ENCODE data around the gene TMEM164. TPM values are rescaled to one million over a fixed set of nuclear protein-coding genes. Genes with fewer than 3 reads are reported as not detected.
"Not testable (repeated sequence)": the region's sequence is repeated elsewhere in the genome, so short reads cannot be mapped to it uniquely, and the experiment has no call there.

Gene TMEM164
- total RNA-seq, 1 donor from 2014 or later, result 14.9 TPM

- H3K9me3 Mint-ChIP-seq, result no peaks in the 10 kb centered on the region
- peaks cover 12% of the 10 kb centered on the region for H3K4me1 Mint-ChIP-seq
- intact Hi-C loops (cut with micrococcal nuclease), result no loop called here
- H3K27me3 Mint-ChIP-seq, result no peaks in the 10 kb centered on the region
- H3K36me3 Mint-ChIP-seq (ENCODE audit: low read depth), result peaks cover 10% of the 10 kb centered on the region
- no peak for DNase-seq
- H3K27ac Mint-ChIP-seq, result peak overlapping the region; percentile 48
- no peak overlapping the region for H3K4me3 Mint-ChIP-seq
These were observed 129.7 kb downstream of the TMEM164 start for GRCh38 chrX:110132450-110133114.

DNA sequence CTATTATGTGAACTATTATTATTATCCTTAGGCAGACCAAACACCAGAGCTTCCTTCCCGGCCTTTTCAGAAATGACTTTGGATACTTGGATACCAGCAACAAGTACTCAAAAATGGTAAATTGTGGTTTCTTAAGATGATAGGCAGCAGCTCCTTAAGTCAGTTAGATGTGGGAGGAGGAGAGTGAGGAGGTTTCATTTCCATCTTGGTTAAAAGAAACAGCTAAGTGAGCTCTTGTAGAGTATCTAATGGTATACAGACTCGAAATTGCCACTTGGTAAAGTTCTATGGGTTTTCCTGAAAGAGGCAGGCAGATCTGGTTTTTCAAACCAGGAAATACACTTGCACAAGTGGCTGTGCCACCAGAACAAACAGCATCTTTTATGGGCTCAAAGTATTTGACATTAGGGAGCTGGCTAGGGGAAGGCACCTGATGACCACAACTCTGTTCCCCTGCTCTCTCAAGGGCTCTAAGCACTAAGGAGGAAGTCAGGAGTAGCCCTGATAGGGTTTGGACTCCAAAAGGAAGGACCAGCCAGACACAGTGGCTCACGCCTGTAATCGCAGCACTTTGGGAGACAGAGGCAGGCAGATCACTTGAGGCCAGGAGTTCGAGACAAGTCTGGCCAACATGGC, 130.9 kb downstream of the TMEM164 start:
- no peak for DNase-seq
- Mint-ChIP-seq H3K27ac (peak overlapping the region; percentile 72), H3K4me3 (no peak overlapping the region), H3K4me1 (peaks cover 12% of the 10 kb centered on the region), H3K27me3 (no peaks in the 10 kb centered on the region), H3K9me3 (no peaks in the 10 kb centered on the region), H3K36me3 (ENCODE audit: low read depth) (peaks cover 10% of the 10 kb centered on the region)
- intact Hi-C loops (cut with micrococcal nuclease), result no loop called here

DNA sequence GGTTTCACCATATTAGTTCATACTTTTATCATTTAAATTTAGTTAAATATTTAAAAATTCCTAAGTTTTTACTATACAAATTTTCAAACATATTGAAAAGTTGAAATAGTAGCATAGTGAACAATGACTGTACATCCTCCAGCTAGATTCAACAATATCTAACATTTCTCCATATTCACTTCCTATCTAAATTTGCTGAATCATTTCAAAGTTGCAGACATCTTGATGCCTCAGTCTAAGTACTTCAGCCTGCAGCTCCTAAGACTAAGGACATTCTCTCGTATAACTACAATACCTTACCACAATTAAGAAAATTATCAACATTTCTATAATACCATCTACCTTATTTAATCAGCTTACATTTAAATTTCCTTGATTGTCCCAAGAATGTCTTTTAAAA, 132.7 kb downstream of the TMEM164 start:
- H3K27me3 Mint-ChIP-seq, result no peaks in the 10 kb centered on the region

DNA sequence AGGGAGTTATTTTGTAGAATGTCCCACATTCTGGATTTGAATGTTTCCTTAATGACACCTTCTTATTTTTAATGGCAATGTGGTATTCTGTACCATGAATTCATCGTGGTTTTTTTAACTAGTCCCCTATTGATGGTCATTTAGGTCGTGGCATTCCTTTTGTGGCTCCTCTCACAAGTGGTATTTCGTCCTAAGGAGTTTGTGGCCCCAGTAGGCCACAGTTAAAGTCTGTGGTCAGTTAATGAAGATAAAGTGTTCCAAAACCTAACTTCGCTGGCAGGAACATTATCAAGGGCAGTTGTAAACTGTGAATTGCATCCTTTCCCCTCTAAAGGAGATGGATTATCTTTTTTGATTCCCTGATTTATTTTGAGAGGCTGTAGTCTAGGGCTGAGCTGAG, 133.2 kb downstream of the TMEM164 start:
- Mint-ChIP-seq H3K27ac (no peak overlapping the region), H3K4me3 (no peak overlapping the region), H3K36me3 (ENCODE audit: low read depth) (peaks cover 8% of the 10 kb centered on the region), H3K27me3 (no peaks in the 10 kb centered on the region), H3K4me1 (peaks cover 12% of the 10 kb centered on the region), H3K9me3 (no peaks in the 10 kb centered on the region)
- DNase-seq, result no peak
- intact Hi-C loops (cut with micrococcal nuclease), result no loop called here

More for the DNA sequence above, 132.7 kb downstream of the TMEM164 start:
- intact Hi-C loops (cut with micrococcal nuclease), result no loop called here
- H3K9me3 Mint-ChIP-seq, result no peaks in the 10 kb centered on the region
- peaks cover 12% of the 10 kb centered on the region for H3K4me1 Mint-ChIP-seq
- no peak overlapping the region for H3K27ac Mint-ChIP-seq
- peaks cover 10% of the 10 kb centered on the region for H3K36me3 Mint-ChIP-seq (ENCODE audit: low read depth)
- DNase-seq, result no peak
- no peak overlapping the region for H3K4me3 Mint-ChIP-seq

DNA sequence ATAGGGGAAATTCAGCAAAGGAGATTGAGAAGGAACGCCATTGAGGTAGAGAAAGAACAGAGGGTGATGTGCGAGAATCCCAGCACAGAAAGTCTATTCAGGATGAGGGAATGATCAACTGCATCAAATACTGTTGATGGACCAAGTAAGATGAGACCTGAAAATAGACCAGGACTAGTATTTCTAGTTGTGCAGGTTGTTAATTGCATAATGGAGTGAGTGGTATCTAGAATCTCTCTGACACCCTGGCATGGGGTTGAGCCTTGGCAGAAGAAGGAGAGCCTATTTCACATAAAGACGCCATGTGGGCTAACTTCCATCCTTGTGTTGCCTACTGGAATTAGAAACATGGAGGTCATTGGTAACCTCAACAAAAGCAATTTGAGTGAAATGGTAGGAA, 135.6 kb downstream of the TMEM164 start:
- Mint-ChIP-seq H3K4me3 (no peak overlapping the region), H3K4me1 (peaks cover 6% of the 10 kb centered on the region), H3K27me3 (no peaks in the 10 kb centered on the region), H3K36me3 (ENCODE audit: low read depth) (peaks cover 6% of the 10 kb centered on the region), H3K9me3 (no peaks in the 10 kb centered on the region), H3K27ac (no peak overlapping the region)
- no peak for DNase-seq
- intact Hi-C loops (cut with micrococcal nuclease), result no loop called here

DNA sequence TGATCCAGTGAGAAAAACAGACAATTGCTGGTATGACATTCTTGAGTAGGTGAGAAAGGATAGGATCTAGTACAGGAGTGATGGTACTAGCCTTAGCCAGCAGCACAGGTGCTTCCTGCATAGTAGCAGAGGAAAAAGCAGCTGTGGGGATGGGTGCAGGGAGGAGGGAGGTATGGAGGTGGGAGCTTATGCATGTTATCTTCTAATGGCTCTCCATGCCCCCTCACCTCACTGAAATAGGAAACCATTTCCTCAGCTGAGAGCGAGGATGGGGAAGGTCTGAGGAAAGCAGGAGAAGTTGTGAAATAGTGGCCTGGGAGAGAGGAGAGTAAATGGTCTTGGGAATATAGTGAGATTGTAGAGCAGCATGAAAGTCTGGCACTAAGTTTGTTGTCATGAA, 136.3 kb downstream of the TMEM164 start:
- Mint-ChIP-seq H3K27me3 (no peaks in the 10 kb centered on the region), H3K9me3 (no peaks in the 10 kb centered on the region), H3K4me1 (no peaks in the 10 kb centered on the region), H3K27ac (no peak overlapping the region), H3K36me3 (ENCODE audit: low read depth) (no peaks in the 10 kb centered on the region), H3K4me3 (no peak overlapping the region)
- intact Hi-C loops (cut with micrococcal nuclease), result no loop called here
- no peak for DNase-seq

- H3K36me3 Mint-ChIP-seq (ENCODE audit: low read depth), result no peaks in the 10 kb centered on the region
- DNase-seq, result no peak
- H3K27me3 Mint-ChIP-seq, result no peaks in the 10 kb centered on the region
- H3K4me3 Mint-ChIP-seq, result no peak overlapping the region
- no peak overlapping the region for H3K27ac Mint-ChIP-seq
- intact Hi-C loops (cut with micrococcal nuclease), result loop anchor here (10.0 kb wide), 1 partner anchor 137 kb away; the partner anchor contains the start of gene TMEM164
- H3K9me3 Mint-ChIP-seq, result no peaks in the 10 kb centered on the region
- H3K4me1 Mint-ChIP-seq, result peaks cover 6% of the 10 kb centered on the region
These were observed 139.2 kb downstream of the TMEM164 start for GRCh38 chrX:110142096-110142495.

- intact Hi-C loops (cut with micrococcal nuclease), result loop anchor here (10.0 kb wide), 1 partner anchor 139 kb away; the partner anchor contains the start of gene TMEM164
- no peaks in the 10 kb centered on the region for H3K36me3 Mint-ChIP-seq (ENCODE audit: low read depth)
- no peaks in the 10 kb centered on the region for H3K27me3 Mint-ChIP-seq
- DNase-seq, result no peak
- no peak overlapping the region for H3K27ac Mint-ChIP-seq
- H3K4me1 Mint-ChIP-seq, result peaks cover 6% of the 10 kb centered on the region
- no peaks in the 10 kb centered on the region for H3K9me3 Mint-ChIP-seq
- no peak overlapping the region for H3K4me3 Mint-ChIP-seq
These were observed 140.7 kb downstream of the TMEM164 start for GRCh38 chrX:110143454-110144210.

- intact Hi-C loops (cut with micrococcal nuclease), result loop anchor here (10.0 kb wide), 1 partner anchor 141 kb away; the partner anchor contains the start of gene TMEM164
- Mint-ChIP-seq H3K4me1 (peaks cover 6% of the 10 kb centered on the region), H3K4me3 (no peak overlapping the region), H3K27me3 (no peaks in the 10 kb centered on the region), H3K27ac (no peak overlapping the region), H3K9me3 (no peaks in the 10 kb centered on the region), H3K36me3 (ENCODE audit: low read depth) (peaks cover 3% of the 10 kb centered on the region)
- DNase-seq, result no peak
These were observed 142.4 kb downstream of the TMEM164 start for GRCh38 chrX:110145311-110145710.

DNA sequence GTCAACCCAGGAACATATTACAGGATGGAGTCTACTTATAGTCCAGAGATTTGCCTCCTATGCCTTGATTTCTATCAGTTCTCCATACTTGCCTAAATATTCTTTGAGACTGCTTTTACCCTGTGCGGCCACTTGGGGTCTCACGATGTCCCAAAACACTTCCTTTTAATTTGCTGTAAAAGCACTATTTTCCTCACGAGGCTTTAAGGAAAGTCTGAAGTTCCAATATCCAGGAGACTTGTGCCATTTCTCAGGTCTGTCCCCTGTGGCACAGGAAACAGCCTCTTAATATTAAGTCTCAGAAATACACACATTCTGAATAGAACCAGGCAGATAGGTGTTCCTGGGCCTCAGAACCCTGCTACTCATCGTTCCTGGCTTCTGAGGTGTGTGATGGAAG, 142.9 kb downstream of the TMEM164 start:
- no peak overlapping the region for H3K4me3 Mint-ChIP-seq
- H3K36me3 Mint-ChIP-seq (ENCODE audit: low read depth), result peaks cover 3% of the 10 kb centered on the region
- no peak overlapping the region for H3K27ac Mint-ChIP-seq
- peaks cover 6% of the 10 kb centered on the region for H3K4me1 Mint-ChIP-seq
- DNase-seq, result peak; percentile 67
- intact Hi-C loops (cut with micrococcal nuclease), result loop anchor here (1.0 to 10.0 kb wide), 3 partner anchors 141 to 262 kb away; partner anchors contain the start of gene TMEM164
- no peaks in the 10 kb centered on the region for H3K27me3 Mint-ChIP-seq
- H3K9me3 Mint-ChIP-seq, result no peaks in the 10 kb centered on the region

DNA sequence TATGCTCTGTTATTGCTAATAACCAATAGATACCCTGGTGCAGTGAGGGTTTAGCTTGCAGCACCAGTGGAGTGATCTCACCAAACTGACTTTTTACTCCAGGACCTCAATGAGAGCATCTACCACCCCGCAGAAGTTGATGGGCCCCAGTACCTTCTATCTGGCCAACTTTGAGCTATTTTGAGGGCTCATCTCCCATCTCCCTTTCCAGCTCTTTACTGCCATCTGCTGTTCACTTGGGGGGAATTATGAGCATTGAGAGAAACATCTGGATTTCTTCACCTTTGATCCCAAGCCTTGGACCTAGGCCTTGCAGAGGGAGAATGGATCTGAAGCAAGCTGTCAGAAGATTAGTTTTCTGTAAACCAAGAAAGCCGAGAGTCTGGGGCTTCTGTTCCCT, 143.6 kb downstream of the TMEM164 start:
- intact Hi-C loops (cut with micrococcal nuclease), result loop anchor here (1.0 to 10.0 kb wide), 3 partner anchors 142 to 262 kb away; partner anchors contain the start of gene TMEM164
- Mint-ChIP-seq H3K27me3 (no peaks in the 10 kb centered on the region), H3K9me3 (no peaks in the 10 kb centered on the region), H3K36me3 (ENCODE audit: low read depth) (peaks cover 3% of the 10 kb centered on the region), H3K4me1 (peaks cover 6% of the 10 kb centered on the region), H3K4me3 (no peak overlapping the region), H3K27ac (no peak overlapping the region)
- DNase-seq, result peak; percentile 77

- H3K9me3 Mint-ChIP-seq, result no peaks in the 10 kb centered on the region
- intact Hi-C loops (cut with micrococcal nuclease), result no loop called here
- H3K27ac Mint-ChIP-seq, result no peak overlapping the region
- peaks cover 3% of the 10 kb centered on the region for H3K36me3 Mint-ChIP-seq (ENCODE audit: low read depth)
- no peaks in the 10 kb centered on the region for H3K4me1 Mint-ChIP-seq
- H3K4me3 Mint-ChIP-seq, result no peak overlapping the region
- no peaks in the 10 kb centered on the region for H3K27me3 Mint-ChIP-seq
- DNase-seq, result no peak
These were observed 150.3 kb downstream of the TMEM164 start for GRCh38 chrX:110153244-110153643.

DNA sequence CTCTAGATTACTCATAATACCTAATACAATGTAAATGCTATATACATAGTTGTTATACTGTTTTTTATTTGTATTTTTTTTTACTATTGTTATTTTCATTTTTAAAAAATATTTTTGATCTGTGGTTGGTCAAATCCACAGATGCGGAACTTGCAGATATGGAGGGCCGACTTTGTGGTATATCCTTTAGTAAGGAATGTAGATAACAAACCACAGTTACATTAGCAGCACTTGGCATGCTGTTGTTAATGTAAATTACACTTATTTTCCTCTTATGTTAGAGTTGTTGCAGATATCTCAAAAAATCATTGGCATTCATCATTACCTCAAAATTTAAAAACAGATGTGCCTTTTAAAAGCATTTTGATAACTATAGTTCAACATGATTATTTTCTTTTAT, 151.0 kb downstream of the TMEM164 start:
- H3K36me3 Mint-ChIP-seq (ENCODE audit: low read depth), result peaks cover 3% of the 10 kb centered on the region
- DNase-seq, result no peak
- intact Hi-C loops (cut with micrococcal nuclease), result no loop called here
- no peak overlapping the region for H3K27ac Mint-ChIP-seq
- no peaks in the 10 kb centered on the region for H3K9me3 Mint-ChIP-seq
- H3K4me1 Mint-ChIP-seq, result peaks cover under 1% of the 10 kb centered on the region
- no peak overlapping the region for H3K4me3 Mint-ChIP-seq
- H3K27me3 Mint-ChIP-seq, result no peaks in the 10 kb centered on the region

GRCh38 chrX:110154328-110154727, 151.4 kb downstream of the TMEM164 start:
- H3K9me3 Mint-ChIP-seq; H3K27me3 Mint-ChIP-seq; H3K27ac Mint-ChIP-seq; H3K4me3 Mint-ChIP-seq; H3K36me3 Mint-ChIP-seq (ENCODE audit: low read depth); H3K4me1 Mint-ChIP-seq; DNase-seq; intact Hi-C loops (cut with micrococcal nuclease): not testable (repeated sequence)

Measured in activated CD4-positive, alpha-beta T cell treated with anti-CD3 and anti-CD28 coated beads, Interleukin-2, amount 10 ng/mL, durations not matched to agents 24 days and 14 days (primary cell).